NCI-H1417 treated with DMSO at 0.1 percent for 48 hours (cell line): ENCODE data around the gene DOCK1.
"Not testable (repeated sequence)": the region's sequence is repeated elsewhere in the genome, so short reads cannot be mapped to it uniquely, and the experiment has no call there.

Experiments
- DNase-seq: peaks from one replicate; lab custom pipeline; 2025; lab: John Stamatoyannopoulos, UW

The DOCK1 gene

DNA sequence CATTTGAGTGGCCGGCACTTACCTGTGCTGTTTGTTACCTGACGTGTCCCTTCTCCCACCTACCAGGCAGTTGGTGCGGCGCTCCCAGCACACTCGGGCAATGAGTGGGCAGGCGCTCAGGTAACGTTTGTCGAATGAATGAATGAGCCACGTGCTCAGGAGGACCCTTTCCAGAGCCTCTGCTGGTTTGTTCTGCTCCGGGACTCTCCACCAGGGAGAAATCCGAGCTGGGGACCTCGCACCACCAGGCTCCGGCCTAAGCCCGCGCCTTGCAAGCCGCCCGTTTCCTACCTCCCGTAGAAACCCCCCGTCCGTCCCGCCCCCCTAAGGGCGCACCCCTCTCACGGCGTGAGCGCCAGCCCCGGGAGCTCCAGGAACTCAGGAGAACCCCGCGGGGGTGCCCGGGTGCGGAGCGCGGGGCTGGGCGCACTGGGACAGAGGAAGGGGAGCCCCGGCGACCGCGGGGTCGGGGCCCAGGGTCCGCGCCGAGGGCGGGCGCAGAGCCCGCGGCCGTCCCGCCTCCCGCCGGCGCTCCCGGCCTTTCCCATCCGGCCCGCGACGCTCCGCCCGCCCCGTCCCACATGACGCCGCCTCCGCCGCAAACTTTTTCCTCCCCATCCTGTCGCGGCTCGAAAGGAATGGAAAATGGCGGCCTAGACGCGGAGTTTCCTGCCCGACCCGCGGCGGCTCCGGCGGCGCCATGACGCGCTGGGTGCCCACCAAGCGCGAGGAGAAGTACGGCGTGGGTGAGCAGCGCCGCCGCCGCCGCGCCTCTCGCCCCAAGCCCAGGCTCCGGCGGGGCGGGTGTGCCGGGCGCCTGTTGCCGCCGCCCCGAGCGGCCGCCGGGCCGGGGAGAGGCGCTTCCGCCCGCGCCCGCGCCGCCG, at the start of gene DOCK1:
TSS of gene DOCK1 (plus strand) at position 611 of the 884 bp plus-strand sequence. CDS start at position 701, 90 bp downstream.
- DNase-seq: no peak

DNA sequence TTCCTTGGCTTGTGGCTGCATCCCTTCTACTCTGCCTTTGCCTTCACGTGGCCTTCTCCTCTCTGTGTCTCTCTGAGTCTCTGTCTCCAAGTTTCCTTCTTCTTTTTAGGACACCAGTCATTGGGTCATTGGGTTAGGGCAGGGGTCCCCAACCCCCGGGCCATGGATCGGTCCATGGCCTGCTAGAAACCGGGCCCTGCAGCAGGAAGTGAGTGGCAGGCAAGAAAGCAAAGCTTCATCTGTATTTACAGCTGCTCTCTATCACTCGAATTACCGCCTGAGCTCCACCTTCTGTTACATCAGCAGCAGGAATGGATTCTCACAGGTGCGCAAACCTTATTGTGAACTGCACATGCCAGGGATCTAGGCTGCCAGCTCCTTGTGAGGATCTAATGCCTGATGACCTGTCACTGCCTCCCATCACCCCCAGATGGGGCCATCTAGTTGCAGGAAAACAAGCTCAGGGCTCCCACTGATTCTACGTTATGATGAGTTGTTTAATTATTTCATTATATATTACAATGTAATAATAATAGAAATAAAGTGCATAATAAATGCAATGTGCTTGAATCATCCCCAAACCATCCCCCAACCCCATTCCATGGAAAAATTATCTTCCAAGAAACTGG, 47.9 kb upstream of the DOCK1 start:
- DNase-seq: no peak

DNA sequence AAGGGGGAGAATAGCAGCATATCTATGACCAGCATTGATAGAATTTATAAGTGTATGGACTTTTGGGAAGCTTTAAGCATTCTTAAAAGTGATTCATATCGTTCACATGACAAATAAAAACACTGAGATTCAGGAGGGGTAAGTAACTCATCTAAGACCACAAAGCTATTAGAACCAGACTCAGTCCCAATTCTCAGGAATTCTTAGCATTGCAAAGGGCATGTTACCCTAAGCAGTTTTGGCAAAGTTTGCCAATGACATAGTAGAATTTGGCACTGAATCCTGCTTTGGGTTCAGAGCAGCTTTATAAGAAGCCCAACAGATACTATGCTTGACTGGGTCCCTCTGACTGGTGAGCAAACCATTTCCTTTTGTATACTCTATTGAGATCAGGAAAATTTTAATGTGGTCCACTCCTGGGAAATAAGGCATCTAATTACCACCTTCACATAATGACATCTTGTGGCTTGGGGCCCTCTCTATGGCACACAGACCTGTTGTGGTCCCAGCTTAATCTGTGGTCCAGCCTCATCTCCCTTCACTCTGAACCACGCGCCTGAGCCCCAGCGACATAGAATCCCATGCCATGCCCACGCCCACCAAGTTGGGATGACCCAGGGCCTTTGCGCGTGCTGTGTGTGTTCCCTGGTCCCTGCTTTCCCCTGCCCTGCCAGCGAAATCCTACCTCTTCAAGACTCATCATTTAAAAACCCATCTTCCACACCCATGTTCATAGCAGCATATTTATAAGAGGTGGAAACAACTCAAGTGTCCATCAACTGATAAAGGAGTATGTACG, 37.5 kb upstream of the DOCK1 start:
- DNase-seq: no peak

DNA sequence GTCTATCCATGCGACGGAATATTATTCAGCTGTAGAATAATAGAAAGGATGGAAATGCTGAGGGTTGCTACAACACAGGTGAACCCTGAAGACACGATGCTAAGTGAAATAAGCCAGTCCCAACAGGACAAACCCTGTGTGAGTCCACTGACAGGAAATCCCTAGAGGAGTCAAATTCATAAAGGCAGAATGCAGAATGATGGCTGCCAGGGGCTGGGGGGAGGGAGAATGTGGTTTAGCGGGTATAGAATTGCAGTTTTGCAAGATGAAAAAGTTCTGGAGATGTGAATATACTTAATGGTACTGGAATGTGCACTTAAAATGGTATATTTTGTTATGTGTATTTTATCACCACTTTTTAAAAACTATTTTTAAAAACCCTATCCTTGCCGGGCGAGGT, 36.9 kb upstream of the DOCK1 start:
- DNase-seq: no peak

DNA sequence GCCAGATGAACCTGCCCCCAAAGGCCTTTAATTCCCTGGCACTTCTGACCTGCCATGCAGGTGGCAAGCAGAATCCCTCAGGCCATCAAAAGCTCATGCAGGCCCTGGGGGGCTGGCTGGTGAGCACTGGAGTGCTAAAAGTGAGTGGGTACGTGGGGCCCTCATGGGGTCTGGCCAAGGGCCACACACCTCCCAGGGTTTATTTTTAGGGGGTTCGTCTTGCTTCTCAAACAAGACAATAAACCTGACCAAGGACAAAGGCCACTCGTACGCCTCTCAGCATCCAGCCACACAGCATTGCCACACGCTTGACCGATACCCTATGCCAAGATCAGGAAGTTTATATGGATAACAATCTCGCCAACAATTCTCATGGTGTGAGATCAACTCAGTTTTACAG, 33.1 kb upstream of the DOCK1 start:
- DNase-seq: no peak

- DNase-seq: no peak
Measured at GRCh38 chr10:126872768-126873167, 32.5 kb upstream of the DOCK1 start.

DNA sequence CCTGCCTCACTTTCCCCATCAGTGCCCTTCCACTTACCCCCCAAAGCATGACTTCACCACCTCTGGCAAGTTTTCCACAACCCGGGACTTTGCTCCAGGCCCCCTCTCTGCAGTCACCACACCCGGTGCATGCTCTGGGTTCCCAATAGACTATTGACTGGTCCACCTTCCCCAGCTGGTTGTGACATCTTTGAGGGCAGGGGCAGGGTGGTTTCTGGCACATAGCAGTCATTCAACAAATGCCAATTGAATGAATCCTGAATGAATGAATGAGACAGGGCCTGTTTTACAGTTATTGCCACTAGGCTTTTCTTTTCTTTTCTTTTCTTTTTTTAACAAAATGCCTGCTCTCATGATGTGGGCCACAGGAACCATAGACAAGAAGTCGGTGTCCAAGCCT, 28.8 kb upstream of the DOCK1 start:
- DNase-seq: no peak

DNA sequence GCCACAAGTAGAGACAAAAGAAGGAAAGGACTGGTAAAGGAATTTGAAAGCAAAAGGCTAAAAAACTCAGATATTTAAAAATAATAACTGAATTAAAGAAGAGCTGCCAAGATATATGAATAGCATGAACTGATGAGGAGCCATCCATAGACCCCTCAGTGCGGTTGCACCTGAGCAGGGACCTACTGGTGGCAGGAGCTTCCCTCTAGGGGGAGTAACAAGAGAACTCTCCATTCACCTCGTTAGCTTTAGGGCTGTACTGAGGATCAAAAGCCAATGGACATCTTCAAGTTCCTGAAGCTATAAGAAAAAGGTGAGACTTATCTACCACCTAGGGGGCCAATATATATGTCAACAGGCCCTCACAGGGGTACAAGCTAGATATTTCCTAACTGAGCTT, 27.8 kb upstream of the DOCK1 start:
- no peak for DNase-seq

- DNase-seq: no peak
Measured at GRCh38 chr10:126878594-126878993, 26.6 kb upstream of the DOCK1 start.

DNA sequence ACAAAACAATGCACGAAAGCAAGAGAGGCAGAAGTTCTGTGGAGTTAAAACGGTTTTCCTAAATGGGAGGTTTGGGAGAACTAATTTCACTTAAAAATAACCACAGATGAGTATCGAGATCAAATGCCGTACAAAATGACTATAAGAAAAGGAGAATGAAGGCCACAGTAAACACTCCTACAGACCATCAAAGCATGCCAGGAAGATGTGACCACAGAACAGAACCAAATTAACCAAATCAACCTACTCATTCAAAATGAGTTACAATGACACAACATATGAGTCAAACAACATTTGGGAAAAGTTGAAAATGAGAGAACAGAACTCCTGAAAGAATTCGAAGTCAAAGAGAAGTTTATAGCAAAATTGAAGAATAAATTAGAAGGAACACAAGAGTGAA, 24.3 kb upstream of the DOCK1 start:
- DNase-seq: no peak

DNA sequence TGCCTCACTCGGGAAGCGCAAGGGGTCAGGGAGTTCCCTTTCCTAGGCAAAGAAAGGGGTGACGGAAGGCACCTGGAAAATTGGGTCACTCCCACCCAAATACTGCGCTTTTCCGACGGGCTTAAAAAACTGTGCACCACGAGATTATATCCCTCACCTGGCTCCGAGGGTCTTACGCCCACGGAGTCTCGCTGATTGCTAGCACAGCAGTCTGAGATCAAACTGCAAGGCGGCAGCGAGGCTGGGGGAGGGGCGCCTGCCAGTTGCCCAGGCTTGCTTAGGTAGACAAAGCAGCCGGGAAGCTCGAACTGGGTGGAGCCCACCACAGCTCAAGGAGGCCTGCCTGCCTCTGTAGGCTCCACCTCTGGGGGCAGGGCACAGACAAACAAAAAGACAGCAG, 23.2 kb upstream of the DOCK1 start:
- not testable (repeated sequence) for DNase-seq

DNA sequence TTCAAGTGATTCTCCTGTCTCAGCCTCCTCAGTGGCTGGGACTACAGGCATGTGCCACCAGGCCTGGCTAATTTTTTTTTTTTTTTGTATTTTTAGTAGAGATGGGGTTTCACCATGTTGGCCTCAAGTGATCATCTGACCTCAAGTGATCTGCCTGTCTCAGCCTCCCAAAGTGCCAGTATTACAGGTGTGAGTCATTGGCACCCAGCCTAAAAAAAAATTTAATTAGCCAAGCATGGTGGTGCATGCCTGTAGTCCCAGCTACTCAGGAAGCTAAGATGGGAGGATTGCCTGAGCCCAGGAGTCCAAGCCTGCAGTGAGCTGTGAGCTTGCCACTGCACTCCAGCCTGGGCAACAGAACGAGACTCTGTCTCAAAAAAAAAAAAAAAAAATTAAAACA, 16.8 kb upstream of the DOCK1 start:
- not testable (repeated sequence) for DNase-seq

DNA sequence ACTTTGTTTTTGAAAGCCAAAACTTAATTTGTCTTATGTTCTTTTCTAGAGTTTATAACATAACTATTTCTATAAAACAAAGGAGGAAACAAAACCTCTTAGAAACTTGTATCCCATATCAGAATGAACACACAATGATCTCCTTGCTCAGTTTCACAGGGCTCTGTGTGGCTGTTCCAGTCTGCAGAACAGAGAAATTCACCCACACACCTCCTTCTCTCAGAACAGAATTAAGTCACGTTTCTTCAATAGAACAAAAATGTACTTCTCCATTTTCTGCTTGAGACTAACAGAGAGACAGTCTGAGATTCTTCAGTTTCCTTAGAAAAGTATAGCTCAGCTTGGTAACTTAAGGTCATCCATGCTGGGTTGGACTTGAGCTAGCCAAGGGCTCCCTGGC, 15.8 kb upstream of the DOCK1 start:
- no peak for DNase-seq

DNA sequence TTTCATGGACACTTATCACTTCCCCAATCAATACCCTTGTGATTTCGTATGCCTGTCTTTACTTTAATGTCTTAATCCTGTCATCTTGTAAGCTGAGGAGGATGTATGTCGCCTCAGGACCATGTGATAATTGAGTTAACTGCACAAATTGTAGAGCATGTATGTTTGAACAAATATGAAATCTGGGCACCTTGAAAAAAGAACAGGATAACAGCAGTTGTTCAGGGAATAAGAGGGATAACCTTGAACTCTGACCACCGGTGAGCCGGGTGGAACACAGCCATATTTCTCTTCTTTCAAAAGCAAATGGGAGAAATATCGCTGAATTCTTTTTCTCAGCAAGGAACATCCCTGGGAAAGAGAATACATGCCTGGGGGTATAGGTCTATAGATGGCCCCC, 14.4 kb upstream of the DOCK1 start:
- not testable (repeated sequence) for DNase-seq

DNA sequence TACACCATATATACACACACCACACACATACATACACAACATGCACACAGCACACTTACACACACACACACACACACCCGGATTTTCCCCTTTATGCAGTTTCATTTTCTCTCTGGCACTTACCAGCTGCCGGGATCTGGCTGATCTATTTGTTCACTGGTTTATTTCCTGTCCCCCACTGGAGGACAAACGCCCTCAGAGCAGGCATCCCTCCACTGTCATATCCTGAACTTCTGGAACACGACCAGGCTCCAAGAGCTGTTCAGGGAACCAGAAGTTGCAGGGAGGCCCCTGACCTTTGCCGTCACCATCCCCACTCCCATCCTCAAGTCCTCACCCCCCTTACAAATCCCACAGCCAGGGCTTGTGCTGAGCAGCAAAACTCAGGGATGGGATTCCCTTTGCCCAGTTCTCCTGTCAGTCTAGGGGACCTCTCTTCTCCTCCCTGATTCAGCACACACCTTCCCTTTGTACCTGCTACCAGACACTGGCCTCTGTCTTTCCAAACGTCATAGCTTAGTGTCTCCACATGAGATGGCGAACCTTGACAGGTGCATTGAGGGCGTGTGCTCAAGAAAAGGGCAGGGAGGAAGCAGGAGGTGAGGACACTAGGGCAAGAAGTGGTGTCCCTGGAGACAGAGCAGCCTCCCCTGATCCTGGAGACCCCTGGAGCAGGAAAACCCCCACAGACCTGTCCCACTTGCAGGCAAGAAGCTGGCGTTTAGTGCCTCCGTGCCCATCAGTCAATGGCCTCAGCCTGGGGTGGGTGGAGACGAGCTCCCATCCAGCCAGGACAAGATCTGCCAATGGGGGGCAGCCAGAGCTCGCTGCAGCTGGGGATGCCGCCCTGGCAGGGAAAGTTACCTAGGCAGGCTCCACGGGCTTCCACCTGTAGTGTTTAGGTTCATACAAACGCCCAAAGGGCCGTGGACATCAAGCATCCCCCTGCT, 12.7 kb upstream of the DOCK1 start:
- no peak for DNase-seq

DNA sequence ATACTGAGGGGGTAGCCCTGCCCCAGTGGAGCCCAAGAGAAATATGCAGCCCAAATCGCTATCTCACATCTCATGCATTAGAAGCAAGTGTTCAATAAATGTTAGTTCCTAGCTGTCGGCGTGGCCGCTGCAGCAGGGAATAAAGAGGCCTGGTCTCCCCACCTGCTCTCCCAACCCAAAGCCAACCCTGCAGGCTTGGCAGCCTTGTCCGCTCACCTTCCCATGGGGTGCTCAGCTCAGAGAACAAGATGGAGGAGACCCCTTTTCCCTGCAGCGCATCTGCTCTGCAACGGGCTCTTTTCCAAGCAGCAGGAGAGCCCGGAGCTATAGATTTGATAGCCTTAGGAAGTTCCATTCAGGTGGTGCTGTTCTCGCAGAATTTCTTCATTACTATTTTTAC, 12.0 kb upstream of the DOCK1 start:
- DNase-seq: no peak

DNA sequence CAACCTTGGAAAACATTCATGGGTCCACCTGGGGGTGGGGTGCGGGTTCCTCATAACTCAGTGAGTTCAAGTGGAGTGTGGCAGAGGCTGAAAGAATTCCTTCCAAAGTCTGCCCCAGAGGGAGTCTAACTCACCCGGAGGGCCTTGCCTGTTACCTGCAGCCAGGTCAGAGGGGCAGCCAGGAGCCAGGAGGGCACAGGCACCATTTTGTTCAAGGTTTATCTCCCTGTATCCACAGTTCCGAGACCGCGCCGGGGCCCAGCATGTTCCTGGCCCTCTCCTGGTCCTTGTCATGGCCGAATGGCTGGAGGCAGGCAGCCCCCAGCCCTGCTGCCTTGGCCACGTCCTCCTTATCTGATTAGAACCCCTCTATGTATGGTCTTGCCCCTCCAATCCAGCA, 11.4 kb upstream of the DOCK1 start:
- DNase-seq: no peak

DNA sequence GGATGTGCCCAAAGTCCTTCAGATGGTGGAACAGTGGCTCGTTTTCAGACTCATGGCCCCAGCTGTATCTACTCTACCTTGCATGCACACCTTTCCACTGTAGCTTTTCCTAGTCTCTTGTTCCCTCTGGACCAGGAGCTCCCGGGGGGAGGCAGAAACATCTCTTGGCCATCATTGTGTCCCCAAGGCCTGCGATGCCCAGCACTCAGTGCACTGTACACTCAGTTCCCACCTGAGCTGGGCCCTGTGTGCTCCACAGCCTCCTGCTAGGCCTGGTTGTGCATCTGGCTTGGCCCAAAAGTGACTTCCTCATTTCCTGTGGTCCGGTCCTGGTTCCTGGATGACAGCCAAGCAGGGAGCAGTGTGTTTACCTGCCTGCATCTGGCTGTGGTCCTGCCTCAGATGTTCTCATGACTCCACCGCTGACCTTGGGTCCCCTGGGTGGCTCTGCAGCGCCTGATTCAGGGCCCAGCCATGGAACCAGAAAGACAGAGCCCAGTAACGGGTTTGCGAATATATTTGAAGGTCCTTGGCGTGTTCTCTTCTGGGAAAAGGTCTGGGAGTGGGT, 9.9 kb upstream of the DOCK1 start:
- no peak for DNase-seq

DNA sequence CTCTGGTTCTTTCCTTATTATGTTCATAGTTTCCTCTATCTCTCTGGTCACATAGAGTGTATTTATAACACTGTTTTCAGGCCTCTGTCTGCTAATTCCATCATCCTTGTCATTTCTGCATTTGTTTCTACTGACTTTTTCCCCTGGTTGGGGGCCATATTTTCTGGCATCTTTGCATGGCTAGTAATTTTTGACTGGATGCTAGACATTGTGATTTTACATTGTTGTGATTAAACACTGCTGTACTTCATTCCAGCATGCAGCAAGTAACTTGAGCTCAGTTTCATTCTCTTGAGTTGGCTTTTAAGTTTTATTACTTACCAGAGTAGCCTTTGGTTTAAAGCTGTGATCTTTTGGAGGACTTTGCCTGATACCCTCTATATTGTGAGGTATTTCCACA, 6.8 kb upstream of the DOCK1 start:
- DNase-seq: no peak

- DNase-seq: not testable (repeated sequence)
Measured at GRCh38 chr10:126899529-126899928, 5.7 kb upstream of the DOCK1 start.

GRCh38 chr10:126902157-126902556, 3.1 kb upstream of the DOCK1 start:
- no peak for DNase-seq
